Measurements from ENCODE around the gene BARX1.
A peak's percentile ranks its signal among the peaks of the same experiment; 100 is the strongest.

The BARX1 gene

GRCh38 chr9:93955111-93955980, at the start of gene BARX1:
TSS of gene BARX1 (minus strand) at chr9:93955355. CDS start at chr9:93955146, 209 bp downstream.
- DNase-seq (ENCODE audit: low read depth): no peak
- no peak for TF ChIP-seq CTCF (conservative IDR thresholded peaks at IDR 0.05; ENCODE audit: low read length)
- H3K4me3 ChIP-seq (ENCODE audit: low read length): no peak within 1 kb of the TSS

GRCh38 chr9:94002316-94003140, 47.4 kb upstream of the BARX1 start:
- DNase-seq (ENCODE audit: low read depth): peak; percentile 36
- no peak overlapping the region for H3K4me3 ChIP-seq (ENCODE audit: low read length)
- TF ChIP-seq CTCF (conservative IDR thresholded peaks at IDR 0.05; ENCODE audit: low read length): peak; percentile 62

- TF ChIP-seq CTCF (conservative IDR thresholded peaks at IDR 0.05; ENCODE audit: low read length): no peak
- DNase-seq (ENCODE audit: low read depth): no peak
- no peak overlapping the region for H3K4me3 ChIP-seq (ENCODE audit: low read length)
Measured at GRCh38 chr9:93996863-93997262, 41.7 kb upstream of the BARX1 start.

GRCh38 chr9:93996367-93996766, 41.2 kb upstream of the BARX1 start:
- no peak for DNase-seq (ENCODE audit: low read depth)
- no peak for TF ChIP-seq CTCF (conservative IDR thresholded peaks at IDR 0.05; ENCODE audit: low read length)
- no peak overlapping the region for H3K4me3 ChIP-seq (ENCODE audit: low read length)

GRCh38 chr9:93994545-93994944, 39.4 kb upstream of the BARX1 start:
- no peak overlapping the region for H3K4me3 ChIP-seq (ENCODE audit: low read length)
- no peak for TF ChIP-seq CTCF (conservative IDR thresholded peaks at IDR 0.05; ENCODE audit: low read length)
- no peak for DNase-seq (ENCODE audit: low read depth)

- H3K4me3 ChIP-seq (ENCODE audit: low read length): no peak overlapping the region
- DNase-seq (ENCODE audit: low read depth): no peak
- TF ChIP-seq CTCF (conservative IDR thresholded peaks at IDR 0.05; ENCODE audit: low read length): no peak
Measured at GRCh38 chr9:93994132-93994531, 39.0 kb upstream of the BARX1 start.
